Right lobe of liver (tissue), 4 donors: ENCODE data around the gene TUT4.

ENCODE experiments used
- POLR2A ChIP-seq: fragments of 450-650 bp; IDR thresholded peaks from one replicate; pipeline ENCODE4 v1.6.1; 2017; ENCODE audit warnings: antibody characterized with exemption, mild to moderate bottlenecking
- TF ChIP-seq, protein P1 (sequence below), 4 donors: fragments of 200-600 bp in 3 of 4; fragments of 450-650 bp in 1 of 4; IDR thresholded peaks; one replicate each; pipeline versions ENCODE4 v1.5.1 to v1.8.0; 2016 to 2022; ENCODE audit warnings: antibody characterized with exemption in 4 of 4, mild to moderate bottlenecking in 2 of 4
- donor health status: DM: no; HTN: no; CAD: no.
- donor health status: DM: no; HTN: no; CAD: no.
- donor health status: DM: no; HTN: yes; CAD: no.

DNA sequence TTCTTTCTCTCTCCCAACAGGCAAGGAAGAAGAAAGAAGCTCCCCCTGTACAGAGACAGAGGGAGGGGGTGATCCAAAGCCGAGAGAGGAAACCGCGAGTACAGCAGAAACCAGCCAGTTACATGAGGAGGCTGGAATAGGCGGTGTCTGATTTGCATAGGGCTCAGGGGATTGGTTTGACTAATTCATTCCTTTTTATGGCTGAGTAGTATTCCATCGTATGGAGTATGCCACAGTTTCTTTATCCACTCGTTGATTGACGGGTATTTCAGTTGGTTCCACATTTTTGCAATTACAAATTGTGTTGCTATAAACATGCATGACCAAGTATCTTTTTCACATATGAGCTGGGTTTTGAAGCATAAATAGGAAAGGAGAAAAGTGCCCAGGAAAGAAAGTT lies 45.8 kb upstream of the TUT4 start:
- TF ChIP-seq POLR2A: no peak
- TF ChIP-seq, protein P1, sequence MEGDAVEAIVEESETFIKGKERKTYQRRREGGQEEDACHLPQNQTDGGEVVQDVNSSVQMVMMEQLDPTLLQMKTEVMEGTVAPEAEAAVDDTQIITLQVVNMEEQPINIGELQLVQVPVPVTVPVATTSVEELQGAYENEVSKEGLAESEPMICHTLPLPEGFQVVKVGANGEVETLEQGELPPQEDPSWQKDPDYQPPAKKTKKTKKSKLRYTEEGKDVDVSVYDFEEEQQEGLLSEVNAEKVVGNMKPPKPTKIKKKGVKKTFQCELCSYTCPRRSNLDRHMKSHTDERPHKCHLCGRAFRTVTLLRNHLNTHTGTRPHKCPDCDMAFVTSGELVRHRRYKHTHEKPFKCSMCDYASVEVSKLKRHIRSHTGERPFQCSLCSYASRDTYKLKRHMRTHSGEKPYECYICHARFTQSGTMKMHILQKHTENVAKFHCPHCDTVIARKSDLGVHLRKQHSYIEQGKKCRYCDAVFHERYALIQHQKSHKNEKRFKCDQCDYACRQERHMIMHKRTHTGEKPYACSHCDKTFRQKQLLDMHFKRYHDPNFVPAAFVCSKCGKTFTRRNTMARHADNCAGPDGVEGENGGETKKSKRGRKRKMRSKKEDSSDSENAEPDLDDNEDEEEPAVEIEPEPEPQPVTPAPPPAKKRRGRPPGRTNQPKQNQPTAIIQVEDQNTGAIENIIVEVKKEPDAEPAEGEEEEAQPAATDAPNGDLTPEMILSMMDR (IDR thresholded peaks at IDR 0.05): no peak
